HFFc6 (cell line): Measurements from ENCODE around the gene SLC44A5. TPM values are rescaled to one million over a fixed set of nuclear protein-coding genes. Genes with fewer than 3 reads are reported as not detected.

ENCODE experiments used
- DNase-seq: peaks from one replicate; pipeline ENCODE4 v3.0.0-alpha.2; 2018
- H3K27ac Mint-ChIP-seq: 2 replicates; pipeline ENCODE4 v1.8.0; 2020; ENCODE audit warnings: mild to moderate bottlenecking, mixed read lengths
- H3K27me3 Mint-ChIP-seq: 2 replicates; pipeline ENCODE4 v1.8.0; 2021; ENCODE audit warnings: mild to moderate bottlenecking, moderate library complexity, mixed read lengths; ENCODE audit not compliant: insufficient read depth
- H3K36me3 Mint-ChIP-seq: 2 replicates; pipeline ENCODE4 v1.8.0; 2021; ENCODE audit warnings: low read depth, mixed read lengths
- H3K4me1 Mint-ChIP-seq: 2 replicates; pipeline ENCODE4 v1.8.0; 2020; ENCODE audit warnings: low read depth, mixed read lengths
- H3K4me3 Mint-ChIP-seq: 2 replicates; pipeline ENCODE4 v1.8.0; 2020; ENCODE audit warnings: mild to moderate bottlenecking, moderate library complexity, mixed read lengths
- H3K9me3 Mint-ChIP-seq: 2 replicates; pipeline ENCODE4 v1.8.0; 2020; ENCODE audit warnings: mild to moderate bottlenecking, mixed read lengths
- CTCF ChIP-seq: fragments of 200-600 bp; sonication (generic); IDR thresholded peaks from 2 replicates; pipeline ENCODE4 v1.5.0; 2021; ENCODE audit warnings: antibody characterized with exemption, mild to moderate bottlenecking
- total RNA-seq, 6 experiments: library from RNA; stranded (reverse); fragmentation: NEBNext Ultra II Directional; extraction: Animal tissue kit (Norgen Biotek cat#: 25700); gene quantifications; 2 replicates in 1 of 6; 3 replicates in 5 of 6; pipeline ENCODE4 v1.2.3, GENCODE V29; 2021

SLC44A5 gene
- total RNA-seq, 6 experiments from 2014 or later = not detected

- DNase-seq = no peak
- H3K27ac Mint-ChIP-seq = no peak overlapping the region
- H3K4me1 Mint-ChIP-seq = no peaks in the 10 kb centered on the region
- H3K36me3 Mint-ChIP-seq = no peaks in the 10 kb centered on the region
- H3K4me3 Mint-ChIP-seq = no peak overlapping the region
- TF ChIP-seq CTCF = no peak
- H3K9me3 Mint-ChIP-seq = peaks cover 32% of the 10 kb centered on the region
- H3K27me3 Mint-ChIP-seq = no peaks in the 10 kb centered on the region
Measured at GRCh38 chr1:75531570-75531969, 79.3 kb downstream of the SLC44A5 start.

GRCh38 chr1:75529488-75529887, 81.4 kb downstream of the SLC44A5 start:
- Mint-ChIP-seq H3K36me3 (no peaks in the 10 kb centered on the region), H3K27ac (no peak overlapping the region), H3K4me3 (no peak overlapping the region), H3K27me3 (no peaks in the 10 kb centered on the region), H3K9me3 (peaks cover 31% of the 10 kb centered on the region), H3K4me1 (no peaks in the 10 kb centered on the region)
- TF ChIP-seq CTCF = no peak
- no peak for DNase-seq

- Mint-ChIP-seq H3K4me3 (no peak overlapping the region), H3K36me3 (no peaks in the 10 kb centered on the region), H3K27me3 (no peaks in the 10 kb centered on the region), H3K4me1 (no peaks in the 10 kb centered on the region), H3K27ac (no peak overlapping the region), H3K9me3 (peaks cover 30% of the 10 kb centered on the region)
- DNase-seq = no peak
- TF ChIP-seq CTCF = no peak
Measured at GRCh38 chr1:75528001-75528400, 82.9 kb downstream of the SLC44A5 start.

GRCh38 chr1:75522389-75522788, 88.5 kb downstream of the SLC44A5 start:
- TF ChIP-seq CTCF = no peak
- Mint-ChIP-seq H3K27me3 (no peaks in the 10 kb centered on the region), H3K36me3 (no peaks in the 10 kb centered on the region), H3K9me3 (peaks cover 42% of the 10 kb centered on the region), H3K4me1 (no peaks in the 10 kb centered on the region), H3K27ac (no peak overlapping the region), H3K4me3 (no peak overlapping the region)
- no peak for DNase-seq

GRCh38 chr1:75521658-75522057, 89.3 kb downstream of the SLC44A5 start:
- Mint-ChIP-seq H3K27ac (no peak overlapping the region), H3K4me1 (no peaks in the 10 kb centered on the region), H3K27me3 (no peaks in the 10 kb centered on the region), H3K9me3 (peaks cover 47% of the 10 kb centered on the region), H3K36me3 (no peaks in the 10 kb centered on the region), H3K4me3 (no peak overlapping the region)
- no peak for TF ChIP-seq CTCF
- DNase-seq = no peak

- no peaks in the 10 kb centered on the region for H3K36me3 Mint-ChIP-seq
- H3K4me1 Mint-ChIP-seq = no peaks in the 10 kb centered on the region
- H3K27me3 Mint-ChIP-seq = no peaks in the 10 kb centered on the region
- no peak overlapping the region for H3K27ac Mint-ChIP-seq
- no peak for TF ChIP-seq CTCF
- H3K4me3 Mint-ChIP-seq = no peak overlapping the region
- H3K9me3 Mint-ChIP-seq = peaks cover 42% of the 10 kb centered on the region
- no peak for DNase-seq
Measured at GRCh38 chr1:75520862-75521475, 89.9 kb downstream of the SLC44A5 start.
